Epithelial cell of proximal tubule (primary cell): ENCODE data around the gene LRRC46. TPM values are rescaled to one million over a fixed set of nuclear protein-coding genes. Genes with fewer than 3 reads are reported as not detected.

ENCODE experiments used
- DNase-seq: peaks from one replicate; pipeline ENCODE4 v3.0.0-alpha.2; 2011; ENCODE audit warnings: low read depth
- H3K4me3 ChIP-seq: 2 replicates; pipeline ENCODE4 v1.5.1; 2011; ENCODE audit warnings: low read depth, mild to moderate bottlenecking, low read length
- total RNA-seq: library from RNA; depleted of rRNA; stranded (reverse); fragments of >200 nt; gene quantifications from 2 replicates; pipeline ENCODE4 v1.2.3, GENCODE V29; 2015
- TF ChIP-seq, protein P1 (sequence below): conservative IDR thresholded peaks from 2 replicates; pipeline ENCODE4 v1.5.1; 2012; ENCODE audit warnings: low read depth, mild to moderate bottlenecking, low read length

The LRRC46 gene
- total RNA-seq, 1 donor from 2014 or later = not detected

GRCh38 chr17:47831934-47832327 is 461 bp downstream of the LRRC46 start:
- no peak for DNase-seq
- TF ChIP-seq, protein P1, sequence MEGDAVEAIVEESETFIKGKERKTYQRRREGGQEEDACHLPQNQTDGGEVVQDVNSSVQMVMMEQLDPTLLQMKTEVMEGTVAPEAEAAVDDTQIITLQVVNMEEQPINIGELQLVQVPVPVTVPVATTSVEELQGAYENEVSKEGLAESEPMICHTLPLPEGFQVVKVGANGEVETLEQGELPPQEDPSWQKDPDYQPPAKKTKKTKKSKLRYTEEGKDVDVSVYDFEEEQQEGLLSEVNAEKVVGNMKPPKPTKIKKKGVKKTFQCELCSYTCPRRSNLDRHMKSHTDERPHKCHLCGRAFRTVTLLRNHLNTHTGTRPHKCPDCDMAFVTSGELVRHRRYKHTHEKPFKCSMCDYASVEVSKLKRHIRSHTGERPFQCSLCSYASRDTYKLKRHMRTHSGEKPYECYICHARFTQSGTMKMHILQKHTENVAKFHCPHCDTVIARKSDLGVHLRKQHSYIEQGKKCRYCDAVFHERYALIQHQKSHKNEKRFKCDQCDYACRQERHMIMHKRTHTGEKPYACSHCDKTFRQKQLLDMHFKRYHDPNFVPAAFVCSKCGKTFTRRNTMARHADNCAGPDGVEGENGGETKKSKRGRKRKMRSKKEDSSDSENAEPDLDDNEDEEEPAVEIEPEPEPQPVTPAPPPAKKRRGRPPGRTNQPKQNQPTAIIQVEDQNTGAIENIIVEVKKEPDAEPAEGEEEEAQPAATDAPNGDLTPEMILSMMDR = no peak
- peak overlapping the region; percentile 82 for H3K4me3 ChIP-seq

- TF ChIP-seq, protein P1 = no peak
- H3K4me3 ChIP-seq = no peak overlapping the region
- no peak for DNase-seq
These were observed 3.3 kb downstream of the LRRC46 start for GRCh38 chr17:47834756-47835155.

DNA sequence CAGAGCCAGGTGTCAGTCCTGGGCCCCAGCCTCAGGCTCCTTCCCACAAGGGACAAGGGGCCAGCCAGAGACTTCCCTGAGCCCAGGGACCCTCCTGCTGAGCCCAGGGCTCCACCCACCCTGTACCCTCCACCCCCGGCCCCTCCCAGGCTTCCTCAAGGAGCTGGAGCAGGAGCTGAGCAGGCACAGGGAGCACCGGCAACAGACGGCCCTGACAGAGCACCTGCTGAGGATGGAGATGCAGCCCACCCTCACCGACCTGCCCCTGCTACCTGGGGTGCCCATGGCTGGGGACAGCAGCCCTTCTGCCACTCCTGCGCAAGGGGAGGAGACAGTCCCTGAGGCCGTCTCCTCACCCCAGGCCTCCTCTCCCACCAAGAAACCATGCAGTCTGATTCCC is 5.1 kb downstream of the LRRC46 start:
- no peak overlapping the region for H3K4me3 ChIP-seq
- DNase-seq = no peak
- TF ChIP-seq, protein P1 = no peak

GRCh38 chr17:47837401-47838039 is 6.0 kb downstream of the LRRC46 start:
- TF ChIP-seq, protein P1 = no peak
- H3K4me3 ChIP-seq = no peak overlapping the region
- DNase-seq = no peak

DNA sequence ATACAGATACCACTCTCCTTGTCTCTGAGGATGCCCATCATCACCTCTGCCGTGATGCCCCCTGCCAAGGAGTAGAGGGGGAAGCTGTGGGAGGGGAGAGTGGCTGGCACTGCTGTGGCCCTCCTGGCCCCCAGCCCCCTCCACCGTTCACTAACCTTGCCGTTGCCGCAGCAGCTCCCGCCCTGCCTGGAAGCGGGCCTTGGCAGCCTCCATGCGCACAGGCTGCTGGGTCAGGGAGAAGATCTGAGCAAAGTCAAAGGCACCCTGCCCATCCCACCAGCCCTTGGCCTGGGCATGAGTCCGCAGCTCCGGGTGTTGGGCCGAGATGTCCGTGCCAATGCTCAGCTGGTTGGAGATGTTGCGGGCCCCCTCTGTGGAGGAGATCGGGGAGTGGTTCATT is 7.2 kb downstream of the LRRC46 start:
- no peak overlapping the region for H3K4me3 ChIP-seq
- TF ChIP-seq, protein P1 = no peak
- no peak for DNase-seq

- TF ChIP-seq, protein P1 = no peak
- no peak overlapping the region for H3K4me3 ChIP-seq
- no peak for DNase-seq
These were observed 7.6 kb downstream of the LRRC46 start for GRCh38 chr17:47839071-47839470.
